ENCODE results near the gene DPP10. TPM values are rescaled to one million over a fixed set of nuclear protein-coding genes. Genes with fewer than 3 reads are reported as not detected.

The DPP10 gene
- total RNA-seq, 1 donor from 2014 or later = 6.5 TPM

- Histone ChIP-seq H3K4me1 (peaks cover 6% of the 10 kb centered on the region), H3K9ac (no peak overlapping the region), H4K20me1 (ENCODE audit: low read depth) (no peaks in the 10 kb centered on the region), H3F3A (ENCODE audit: low read depth) (no peaks in the 10 kb centered on the region), H3K27me3 (no peaks in the 10 kb centered on the region), H3K27ac (no peak overlapping the region), H3K9me3 (ENCODE audit: low read depth) (no peaks in the 10 kb centered on the region), H3K4me2 (no peak overlapping the region), H3K4me3 (no peak overlapping the region), H3K79me2 (ENCODE audit: low read depth) (no peaks in the 10 kb centered on the region), H3K36me3 (no peaks in the 10 kb centered on the region), H2AFZ (replicated peaks) (no peak overlapping the region)
- Mint-ChIP-seq H3K36me3 (no peaks in the 10 kb centered on the region), H3K4me3 (no peak overlapping the region), H3K27me3 (ENCODE audit: insufficient read depth, low read depth) (peaks cover 6% of the 10 kb centered on the region), H3K4me1 (peaks cover 5% of the 10 kb centered on the region), H3K27ac (no peak overlapping the region), H3K9me3 (no peaks in the 10 kb centered on the region)
- no peak for DNase-seq (ENCODE audit: low spot score)
- TF ChIP-seq EZH2 (IDR thresholded peaks at IDR 0.05) = no peak
- TF ChIP-seq EZH2phosphoT487 (IDR thresholded peaks at IDR 0.05) = no peak
- no peak for TF ChIP-seq CTCF (IDR thresholded peaks at IDR 0.05)
Measured at GRCh38 chr2:115115135-115115534, 672.7 kb downstream of the DPP10 start.

- H3K79me2 ChIP-seq (ENCODE audit: low read depth) = no peaks in the 10 kb centered on the region
- TF ChIP-seq CTCF (IDR thresholded peaks at IDR 0.05) (no peak), EZH2phosphoT487 (IDR thresholded peaks at IDR 0.05) (no peak), EZH2 (IDR thresholded peaks at IDR 0.05) (no peak)
- Mint-ChIP-seq H3K27me3 (ENCODE audit: insufficient read depth, low read depth) (peaks cover 6% of the 10 kb centered on the region), H3K27ac (no peak overlapping the region), H3K36me3 (no peaks in the 10 kb centered on the region), H3K9me3 (peaks cover 3% of the 10 kb centered on the region), H3K4me1 (peaks cover 3% of the 10 kb centered on the region), H3K4me3 (no peak overlapping the region)
- H3K36me3 ChIP-seq = no peaks in the 10 kb centered on the region
- H2AFZ ChIP-seq (replicated peaks) = no peak overlapping the region
- H3K9ac ChIP-seq = no peak overlapping the region
- H3F3A ChIP-seq (ENCODE audit: low read depth) = no peaks in the 10 kb centered on the region
- no peak for DNase-seq (ENCODE audit: low spot score)
- no peaks in the 10 kb centered on the region for H4K20me1 ChIP-seq (ENCODE audit: low read depth)
- no peak overlapping the region for H3K27ac ChIP-seq
- H3K4me3 ChIP-seq = no peak overlapping the region
- H3K4me1 ChIP-seq = no peaks in the 10 kb centered on the region
- no peaks in the 10 kb centered on the region for H3K9me3 ChIP-seq (ENCODE audit: low read depth)
- H3K4me2 ChIP-seq = no peak overlapping the region
- H3K27me3 ChIP-seq = no peaks in the 10 kb centered on the region
Measured at GRCh38 chr2:115118306-115118705, 675.9 kb downstream of the DPP10 start.

GRCh38 chr2:115119086-115119485 is 676.6 kb downstream of the DPP10 start:
- H3K4me1 Mint-ChIP-seq = peaks cover under 1% of the 10 kb centered on the region
- no peaks in the 10 kb centered on the region for H3K4me1 ChIP-seq
- H3K4me3 Mint-ChIP-seq = no peak overlapping the region
- no peaks in the 10 kb centered on the region for H3K9me3 ChIP-seq (ENCODE audit: low read depth)
- H3K79me2 ChIP-seq (ENCODE audit: low read depth) = no peaks in the 10 kb centered on the region
- no peak overlapping the region for H3K9ac ChIP-seq
- peaks cover 6% of the 10 kb centered on the region for H3K27me3 Mint-ChIP-seq (ENCODE audit: insufficient read depth, low read depth)
- H3K4me2 ChIP-seq = no peak overlapping the region
- H3F3A ChIP-seq (ENCODE audit: low read depth) = no peaks in the 10 kb centered on the region
- DNase-seq (ENCODE audit: low spot score) = no peak
- H3K9me3 Mint-ChIP-seq = peaks cover 3% of the 10 kb centered on the region
- no peaks in the 10 kb centered on the region for H3K36me3 Mint-ChIP-seq
- no peak overlapping the region for H3K27ac ChIP-seq
- no peaks in the 10 kb centered on the region for H4K20me1 ChIP-seq (ENCODE audit: low read depth)
- no peak overlapping the region for H2AFZ ChIP-seq (replicated peaks)
- no peak for TF ChIP-seq EZH2phosphoT487 (IDR thresholded peaks at IDR 0.05)
- no peak overlapping the region for H3K4me3 ChIP-seq
- H3K27me3 ChIP-seq = no peaks in the 10 kb centered on the region
- H3K27ac Mint-ChIP-seq = no peak overlapping the region
- H3K36me3 ChIP-seq = no peaks in the 10 kb centered on the region

- TF ChIP-seq CTCF (IDR thresholded peaks at IDR 0.05) (no peak), EZH2 (IDR thresholded peaks at IDR 0.05) (no peak), EZH2phosphoT487 (IDR thresholded peaks at IDR 0.05) (no peak)
- Mint-ChIP-seq H3K27me3 (ENCODE audit: insufficient read depth, low read depth) (peaks cover 6% of the 10 kb centered on the region), H3K9me3 (peaks cover 3% of the 10 kb centered on the region), H3K4me3 (no peak overlapping the region), H3K27ac (no peak overlapping the region), H3K36me3 (no peaks in the 10 kb centered on the region), H3K4me1 (no peaks in the 10 kb centered on the region)
- Histone ChIP-seq H3F3A (ENCODE audit: low read depth) (no peaks in the 10 kb centered on the region), H3K4me1 (no peaks in the 10 kb centered on the region), H2AFZ (replicated peaks) (no peak overlapping the region), H3K79me2 (ENCODE audit: low read depth) (no peaks in the 10 kb centered on the region), H3K27me3 (no peaks in the 10 kb centered on the region), H3K36me3 (no peaks in the 10 kb centered on the region), H3K9me3 (ENCODE audit: low read depth) (no peaks in the 10 kb centered on the region), H3K4me3 (no peak overlapping the region), H4K20me1 (ENCODE audit: low read depth) (no peaks in the 10 kb centered on the region), H3K4me2 (no peak overlapping the region), H3K27ac (no peak overlapping the region), H3K9ac (no peak overlapping the region)
- DNase-seq (ENCODE audit: low spot score) = no peak
Measured at GRCh38 chr2:115122701-115123100, 680.3 kb downstream of the DPP10 start.

Measured in neural progenitor cell (in vitro differentiated cells).